ENCODE results near the gene CFAP45.

The CFAP45 gene

DNA sequence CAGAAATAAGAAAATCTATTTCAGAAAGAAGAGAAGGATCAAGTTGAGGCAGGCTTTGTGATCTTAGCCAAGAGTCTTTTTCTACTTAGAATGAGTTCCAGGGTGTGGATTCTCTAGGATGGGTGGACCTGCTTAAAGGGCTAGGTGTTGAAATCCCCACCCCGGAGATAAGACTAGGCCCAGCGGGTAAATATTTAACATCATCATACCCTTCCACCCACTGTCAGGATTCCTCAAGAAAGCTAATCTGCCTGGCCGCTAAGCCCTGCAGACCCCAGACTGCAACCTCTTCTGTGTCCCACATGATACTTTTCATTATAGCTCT is 39.7 kb upstream of the CFAP45 start:
- TF ChIP-seq, protein P1, sequence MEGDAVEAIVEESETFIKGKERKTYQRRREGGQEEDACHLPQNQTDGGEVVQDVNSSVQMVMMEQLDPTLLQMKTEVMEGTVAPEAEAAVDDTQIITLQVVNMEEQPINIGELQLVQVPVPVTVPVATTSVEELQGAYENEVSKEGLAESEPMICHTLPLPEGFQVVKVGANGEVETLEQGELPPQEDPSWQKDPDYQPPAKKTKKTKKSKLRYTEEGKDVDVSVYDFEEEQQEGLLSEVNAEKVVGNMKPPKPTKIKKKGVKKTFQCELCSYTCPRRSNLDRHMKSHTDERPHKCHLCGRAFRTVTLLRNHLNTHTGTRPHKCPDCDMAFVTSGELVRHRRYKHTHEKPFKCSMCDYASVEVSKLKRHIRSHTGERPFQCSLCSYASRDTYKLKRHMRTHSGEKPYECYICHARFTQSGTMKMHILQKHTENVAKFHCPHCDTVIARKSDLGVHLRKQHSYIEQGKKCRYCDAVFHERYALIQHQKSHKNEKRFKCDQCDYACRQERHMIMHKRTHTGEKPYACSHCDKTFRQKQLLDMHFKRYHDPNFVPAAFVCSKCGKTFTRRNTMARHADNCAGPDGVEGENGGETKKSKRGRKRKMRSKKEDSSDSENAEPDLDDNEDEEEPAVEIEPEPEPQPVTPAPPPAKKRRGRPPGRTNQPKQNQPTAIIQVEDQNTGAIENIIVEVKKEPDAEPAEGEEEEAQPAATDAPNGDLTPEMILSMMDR (IDR thresholded peaks at IDR 0.05; ENCODE audit: insufficient read depth, low read depth, low read length, missing control alignments) = no peak
- no peak for DNase-seq (ENCODE audit: low read depth)
- no peak overlapping the region for H3K4me3 ChIP-seq (ENCODE audit: low read depth, low read length)

DNA sequence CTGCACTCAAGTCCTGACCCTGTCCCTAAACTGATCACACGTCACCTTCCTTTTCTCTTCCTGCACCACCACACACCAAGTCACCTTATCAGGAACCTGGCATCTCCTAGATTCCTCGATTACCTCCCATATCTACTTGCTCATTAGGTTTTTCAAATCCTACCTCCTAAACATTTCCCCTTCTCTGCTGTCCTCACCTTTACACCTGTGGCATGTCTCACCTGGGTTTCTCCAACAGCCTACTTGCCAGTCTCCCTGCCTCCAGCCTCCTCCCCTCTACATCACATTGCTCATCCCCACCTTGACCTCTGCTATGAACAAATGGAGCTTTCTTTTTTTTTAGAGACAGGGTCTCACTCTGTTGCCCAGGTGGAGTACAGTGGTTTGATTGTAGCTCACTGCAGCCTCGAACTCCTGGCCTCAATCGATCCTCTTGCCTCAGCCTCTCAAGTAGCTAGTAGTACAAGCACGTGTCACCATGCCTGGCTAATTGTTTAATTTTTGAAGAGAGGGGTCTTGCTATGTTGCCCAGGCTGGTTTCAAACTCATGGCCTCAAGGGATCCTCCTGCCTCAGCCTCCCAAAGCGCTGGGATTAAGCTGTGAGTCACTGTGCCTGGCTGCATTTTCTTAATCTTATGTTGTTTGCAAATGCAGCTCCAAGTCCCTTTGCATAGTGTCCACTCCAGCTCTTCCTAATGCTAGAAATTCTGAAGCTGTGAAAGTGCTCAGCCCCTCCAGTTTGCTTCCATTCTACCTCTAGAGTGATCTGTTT is 39.1 kb upstream of the CFAP45 start:
- TF ChIP-seq, protein P1 (IDR thresholded peaks at IDR 0.05; ENCODE audit: insufficient read depth, low read depth, low read length, missing control alignments) = no peak
- no peak for DNase-seq (ENCODE audit: low read depth)
- no peak overlapping the region for H3K4me3 ChIP-seq (ENCODE audit: low read depth, low read length)

DNA sequence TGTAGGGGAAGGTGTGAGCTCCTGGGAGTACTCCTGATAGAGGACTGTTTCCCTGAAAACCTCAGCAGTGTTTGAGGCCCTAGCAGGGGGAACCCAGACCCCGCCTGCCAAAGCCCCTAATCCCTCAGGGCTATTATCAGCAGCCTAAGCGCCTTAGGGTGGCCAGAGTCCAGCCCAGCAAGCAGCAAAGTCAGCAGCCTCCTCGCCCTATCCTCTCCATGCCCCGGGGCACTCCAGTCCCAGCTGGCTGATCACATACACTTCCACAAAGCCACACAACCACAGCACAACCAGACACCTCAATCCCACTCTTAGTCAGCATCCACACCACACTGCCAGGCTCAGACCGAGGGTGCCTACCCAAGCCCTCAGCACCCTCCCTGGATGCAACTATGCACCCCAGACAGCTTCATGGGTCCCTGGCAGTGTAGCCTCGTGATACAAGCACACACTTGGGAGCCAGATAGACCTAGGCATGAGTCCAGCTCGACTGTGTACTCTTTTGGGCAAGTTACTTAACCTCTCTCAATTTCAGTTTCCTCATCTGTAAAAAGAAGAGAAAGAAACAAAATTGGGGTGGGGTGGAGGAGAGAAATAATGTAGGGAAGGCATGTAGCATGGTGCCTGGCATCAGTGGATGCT is 38.4 kb upstream of the CFAP45 start:
- peak; percentile 36 for DNase-seq (ENCODE audit: low read depth)

DNA sequence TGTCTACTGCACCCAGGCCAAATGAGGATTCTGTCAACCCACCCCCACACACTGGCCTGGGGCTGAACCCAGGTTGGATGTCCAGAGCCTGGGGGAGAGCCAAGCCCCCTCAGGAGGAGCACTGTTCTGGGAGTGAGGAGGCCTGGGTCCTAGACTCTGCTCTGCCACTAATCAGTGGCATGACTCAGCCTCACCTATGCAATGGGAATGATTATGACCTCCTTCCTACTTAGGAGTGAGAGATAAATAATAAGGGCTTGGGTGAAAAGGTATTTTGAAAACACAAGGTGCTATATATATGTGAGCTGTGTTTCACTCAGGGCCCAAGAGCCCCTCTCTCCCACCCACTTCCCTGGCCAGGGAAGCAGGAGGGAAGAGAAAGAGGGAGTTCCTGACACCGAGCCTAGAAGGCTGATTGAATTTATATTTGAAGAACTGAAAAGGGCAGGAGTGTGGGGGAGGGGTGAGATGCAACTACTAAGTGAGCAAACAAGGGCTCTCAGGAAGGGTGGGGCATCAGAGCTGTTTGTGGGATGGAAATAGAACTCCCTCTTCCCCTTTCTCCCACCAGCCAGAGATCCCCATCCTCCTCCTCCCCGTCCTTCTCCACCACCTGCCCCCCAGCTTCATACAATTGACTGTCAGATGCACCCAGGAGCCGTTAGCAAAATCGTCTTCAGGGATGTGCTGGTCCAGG is 37.2 kb upstream of the CFAP45 start:
- no peak overlapping the region for H3K4me3 ChIP-seq (ENCODE audit: low read depth, low read length)
- TF ChIP-seq, protein P1 (IDR thresholded peaks at IDR 0.05; ENCODE audit: insufficient read depth, low read depth, low read length, missing control alignments) = no peak
- peak; percentile 42 for DNase-seq (ENCODE audit: low read depth)

More for the DNA sequence above, 38.4 kb upstream of the CFAP45 start:
- no peak overlapping the region for H3K4me3 ChIP-seq (ENCODE audit: low read depth, low read length)
- TF ChIP-seq, protein P1 (IDR thresholded peaks at IDR 0.05; ENCODE audit: insufficient read depth, low read depth, low read length, missing control alignments) = no peak

DNA sequence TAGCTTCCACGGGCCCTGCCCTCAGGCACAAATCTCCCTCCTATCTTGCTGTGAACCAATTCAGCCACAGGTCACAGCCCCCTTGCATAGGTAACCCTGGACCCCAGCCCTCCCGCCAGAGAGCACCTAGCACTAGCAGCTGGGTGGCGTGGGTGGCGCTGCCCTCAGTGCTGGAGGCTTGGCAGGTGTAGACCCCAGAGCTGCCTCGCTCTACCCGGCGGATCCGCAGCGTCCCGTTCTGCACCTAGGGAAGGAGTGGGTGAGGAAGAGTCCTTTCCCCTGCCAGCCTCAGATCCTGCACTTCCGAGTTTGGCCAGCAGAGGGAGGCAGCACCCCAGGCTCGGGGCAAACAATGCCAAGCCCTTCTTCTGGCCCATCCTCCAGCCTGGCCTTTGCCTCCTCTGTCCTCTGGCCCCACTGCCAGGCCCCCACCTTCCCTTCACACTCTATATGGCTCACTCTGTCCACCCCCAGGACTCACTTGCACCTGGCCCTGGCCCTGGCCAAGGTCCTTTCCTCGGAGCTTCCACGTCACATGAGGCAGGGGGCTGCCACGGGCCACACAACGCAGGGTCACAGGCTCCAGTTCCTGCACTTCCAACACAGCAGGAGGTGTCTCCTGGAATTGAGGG is 36.4 kb upstream of the CFAP45 start:
- no peak overlapping the region for H3K4me3 ChIP-seq (ENCODE audit: low read depth, low read length)
- peak; percentile 72 for DNase-seq (ENCODE audit: low read depth)
- TF ChIP-seq, protein P1 (IDR thresholded peaks at IDR 0.05; ENCODE audit: insufficient read depth, low read depth, low read length, missing control alignments) = peak; percentile 99

DNA sequence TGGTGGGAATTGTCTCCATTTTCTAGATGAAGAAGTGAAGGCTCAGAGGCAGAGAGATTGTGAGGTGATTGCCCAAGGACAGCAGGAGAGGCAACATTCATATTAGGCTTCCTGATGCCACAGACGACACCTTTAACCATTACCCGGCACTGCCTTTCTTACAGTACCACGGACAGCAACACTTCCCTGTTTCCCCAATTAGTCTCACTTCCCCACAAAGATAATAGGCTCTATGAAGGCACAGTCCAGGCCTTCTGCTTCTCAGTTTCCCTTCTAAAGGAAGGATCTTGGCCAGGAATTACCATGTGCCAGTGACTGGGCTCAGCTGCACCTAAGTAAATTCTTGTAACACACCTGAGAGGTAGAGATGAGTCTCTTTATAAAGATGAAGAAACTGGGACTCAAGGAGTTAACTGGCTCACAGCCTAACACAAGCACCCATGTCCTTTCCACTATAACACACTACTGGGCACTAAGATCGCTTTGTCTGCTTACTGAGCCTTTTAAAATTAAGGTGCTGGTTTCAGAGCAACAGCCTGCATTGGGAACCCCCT is 35.8 kb upstream of the CFAP45 start:
- DNase-seq (ENCODE audit: low read depth) = no peak
- TF ChIP-seq, protein P1 (IDR thresholded peaks at IDR 0.05; ENCODE audit: insufficient read depth, low read depth, low read length, missing control alignments) = no peak
- no peak overlapping the region for H3K4me3 ChIP-seq (ENCODE audit: low read depth, low read length)

Measured in GM12865 (cell line).